ENCODE results near the gene ATP6V1B1. TPM values are rescaled to one million over a fixed set of nuclear protein-coding genes. Genes with fewer than 3 reads are reported as not detected.

ATP6V1B1 gene
- total and polyA plus RNA-seq, 9 of the 15 experiments (the other 6 are each of a cell fraction or from before 2014, with no cell fraction given), result not detected

GRCh38 chr2:70994699-70995425, 59.2 kb downstream of the ATP6V1B1 start, which contains the start of gene TEX261 (continued):
- TF ChIP-seq RHOXF2B (CRISPR knock-in tag; conservative IDR thresholded peaks at IDR 0.05) (no peak), L3MBTL2 (IDR thresholded peaks at IDR 0.05) (no peak), PURB (CRISPR knock-in tag; IDR thresholded peaks at IDR 0.05; ENCODE audit: low read depth) (no peak), NR2C2 (CRISPR knock-in tag; IDR thresholded peaks at IDR 0.05) (no peak; the same call in 1 of the 2 replicates), NR2C2 (tag; IDR thresholded peaks at IDR 0.05) (no peak; the same call in 1 of the 2 replicates), NR1H2 (CRISPR knock-in tag; IDR thresholded peaks at IDR 0.05) (no peak), ZNF778 (CRISPR knock-in tag; IDR thresholded peaks at IDR 0.05) (no peak), POLR3A (IDR thresholded peaks at IDR 0.05; ENCODE audit: borderline replicate concordance, extremely low read depth, insufficient read depth, insufficient read length) (no peak), TFAM (CRISPR knock-in tag; conservative IDR thresholded peaks at IDR 0.05) (no peak), SREBF1 (IDR thresholded peaks at IDR 0.05; ENCODE audit: borderline replicate concordance, low read depth, low read length) (no peak), HOMEZ (CRISPR knock-in tag; IDR thresholded peaks at IDR 0.05) (no peak), TEAD1 (CRISPR knock-in tag; IDR thresholded peaks at IDR 0.05) (0 out of 4 replicates have a peak, but pooled peaks of 1 of the 2 experiments have one; percentile 54), ZNF41 (CRISPR knock-in tag; conservative IDR thresholded peaks at IDR 0.05) (no peak), SRF (CRISPR knock-in tag; IDR thresholded peaks at IDR 0.05) (no peak), FOXM1 (IDR thresholded peaks at IDR 0.05; ENCODE audit: low read depth) (no peak), FOXM1 (CRISPR knock-in tag; IDR thresholded peaks at IDR 0.05; ENCODE audit: low read depth) (no peak), NCOA1 (IDR thresholded peaks at IDR 0.05; ENCODE audit: low read depth) (no peak), RNF219 (CRISPR knock-in tag; IDR thresholded peaks at IDR 0.05) (no peak), HOXB6 (CRISPR knock-in tag; IDR thresholded peaks at IDR 0.05; ENCODE audit: borderline replicate concordance) (no peak), TCFL5 (CRISPR knock-in tag; conservative IDR thresholded peaks at IDR 0.05) (no peak)
- TF ChIP-seq, protein P1, sequence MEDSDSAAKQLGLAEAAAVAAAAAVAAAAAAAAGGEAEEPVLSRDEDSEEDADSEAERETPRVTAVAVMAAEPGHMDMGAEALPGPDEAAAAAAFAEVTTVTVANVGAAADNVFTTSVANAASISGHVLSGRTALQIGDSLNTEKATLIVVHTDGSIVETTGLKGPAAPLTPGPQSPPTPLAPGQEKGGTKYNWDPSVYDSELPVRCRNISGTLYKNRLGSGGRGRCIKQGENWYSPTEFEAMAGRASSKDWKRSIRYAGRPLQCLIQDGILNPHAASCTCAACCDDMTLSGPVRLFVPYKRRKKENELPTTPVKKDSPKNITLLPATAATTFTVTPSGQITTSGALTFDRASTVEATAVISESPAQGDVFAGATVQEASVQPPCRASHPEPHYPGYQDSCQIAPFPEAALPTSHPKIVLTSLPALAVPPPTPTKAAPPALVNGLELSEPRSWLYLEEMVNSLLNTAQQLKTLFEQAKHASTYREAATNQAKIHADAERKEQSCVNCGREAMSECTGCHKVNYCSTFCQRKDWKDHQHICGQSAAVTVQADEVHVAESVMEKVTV (CRISPR knock-in tag; IDR thresholded peaks at IDR 0.05), result no peak
- TF ChIP-seq, protein P2, sequence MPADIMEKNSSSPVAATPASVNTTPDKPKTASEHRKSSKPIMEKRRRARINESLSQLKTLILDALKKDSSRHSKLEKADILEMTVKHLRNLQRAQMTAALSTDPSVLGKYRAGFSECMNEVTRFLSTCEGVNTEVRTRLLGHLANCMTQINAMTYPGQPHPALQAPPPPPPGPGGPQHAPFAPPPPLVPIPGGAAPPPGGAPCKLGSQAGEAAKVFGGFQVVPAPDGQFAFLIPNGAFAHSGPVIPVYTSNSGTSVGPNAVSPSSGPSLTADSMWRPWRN (IDR thresholded peaks at IDR 0.05; ENCODE audit: low read depth), result no peak
